Adrenal gland (tissue), 5 donors: ENCODE measurements around the gene PCYOX1L.

Experiments
- POLR2A ChIP-seq, 2 donors: fragments of 450-650 bp; IDR thresholded peaks; one replicate each; pipeline ENCODE4 v1.6.1; 2017; ENCODE audit warnings: antibody characterized with exemption in 2 of 2, mild to moderate bottlenecking in 2 of 2, moderate library complexity in 1 of 2
- TF ChIP-seq, protein P1 (sequence below), 6 experiments: fragments of 450-650 bp in 4 of 6; fragments of 200-600 bp in 2 of 6; sonication (generic) in 1 of 6; IDR thresholded peaks; 1 replicate in 5 of 6; 2 replicates in 1 of 6; pipeline versions ENCODE4 v1.5.1 to v1.8.0; 2016 to 2021; ENCODE audit warnings: antibody characterized with exemption in 6 of 6, mild to moderate bottlenecking in 2 of 6, moderate library complexity in 1 of 6
- donor health status: DM: no; HTN: no; CAD: no.

GRCh38 chr5:149408252-149409099 is 50.6 kb downstream of the PCYOX1L start:
- TF ChIP-seq POLR2A (IDR thresholded peaks at IDR 0.05): no peak
- TF ChIP-seq, protein P1, sequence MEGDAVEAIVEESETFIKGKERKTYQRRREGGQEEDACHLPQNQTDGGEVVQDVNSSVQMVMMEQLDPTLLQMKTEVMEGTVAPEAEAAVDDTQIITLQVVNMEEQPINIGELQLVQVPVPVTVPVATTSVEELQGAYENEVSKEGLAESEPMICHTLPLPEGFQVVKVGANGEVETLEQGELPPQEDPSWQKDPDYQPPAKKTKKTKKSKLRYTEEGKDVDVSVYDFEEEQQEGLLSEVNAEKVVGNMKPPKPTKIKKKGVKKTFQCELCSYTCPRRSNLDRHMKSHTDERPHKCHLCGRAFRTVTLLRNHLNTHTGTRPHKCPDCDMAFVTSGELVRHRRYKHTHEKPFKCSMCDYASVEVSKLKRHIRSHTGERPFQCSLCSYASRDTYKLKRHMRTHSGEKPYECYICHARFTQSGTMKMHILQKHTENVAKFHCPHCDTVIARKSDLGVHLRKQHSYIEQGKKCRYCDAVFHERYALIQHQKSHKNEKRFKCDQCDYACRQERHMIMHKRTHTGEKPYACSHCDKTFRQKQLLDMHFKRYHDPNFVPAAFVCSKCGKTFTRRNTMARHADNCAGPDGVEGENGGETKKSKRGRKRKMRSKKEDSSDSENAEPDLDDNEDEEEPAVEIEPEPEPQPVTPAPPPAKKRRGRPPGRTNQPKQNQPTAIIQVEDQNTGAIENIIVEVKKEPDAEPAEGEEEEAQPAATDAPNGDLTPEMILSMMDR (IDR thresholded peaks at IDR 0.05): no peak
